Activated CD4-positive, alpha-beta T cell treated with anti-CD3 and anti-CD28 coated beads for 36 hours (primary cell): ENCODE results near the gene GTF2A2. TPM values are rescaled to one million over a fixed set of nuclear protein-coding genes. Genes with fewer than 3 reads are reported as not detected.

Experiments
- ATAC-seq: fragments of 200-7000 bp; cut with Tn5 transposase; one replicate; pipeline ENCODE4 v1.10.0; 2021; ENCODE audit warnings: mild to moderate bottlenecking, moderate library complexity
- CTCF ChIA-PET: fragments of 350-600 bp; sonication (Branson Sonifier 250); formaldehyde crosslinking; loops from one replicate; lab custom pipeline; 2021; ENCODE audit warnings: antibody characterized with exemption; lab: Charles Lee
- POLR2A ChIA-PET: fragments of 350-600 bp; sonication (Branson Sonifier 250); formaldehyde crosslinking; loops from one replicate; lab custom pipeline; 2021; ENCODE audit warnings: antibody characterized with exemption, inconsistent platforms; lab: Charles Lee
- DNase-seq: peaks from one replicate; pipeline ENCODE4 v3.0.0-alpha.2; 2020
- H3K27ac Mint-ChIP-seq: one replicate; pipeline ENCODE4 v1.8.0; 2021; ENCODE audit warnings: mixed read lengths
- H3K27me3 Mint-ChIP-seq: one replicate; pipeline ENCODE4 v1.8.0; 2021; ENCODE audit warnings: mixed read lengths
- H3K36me3 Mint-ChIP-seq: one replicate; pipeline ENCODE4 v1.8.0; 2021; ENCODE audit warnings: low read depth, mixed read lengths
- H3K4me1 Mint-ChIP-seq: one replicate; pipeline ENCODE4 v1.8.0; 2021; ENCODE audit warnings: mixed read lengths
- H3K4me3 Mint-ChIP-seq: one replicate; pipeline ENCODE4 v1.8.0; 2021; ENCODE audit warnings: mild to moderate bottlenecking, moderate library complexity, mixed read lengths
- H3K9me3 Mint-ChIP-seq: one replicate; pipeline ENCODE4 v1.8.0; 2021; ENCODE audit warnings: low read depth, mixed read lengths
- intact Hi-C, 2 experiments: fragments of 100-400 bp; cut with DNase I in 1 of 2; cut with micrococcal nuclease in 1 of 2; formaldehyde crosslinking; loops; one replicate each; pipeline versions ENCODE4 v1.14.2 to v1.15.1; 2022 to 2024; cut with DNase I, micrococcal nuclease
- total RNA-seq, 2 experiments: library from RNA; stranded (reverse); gene quantifications; one replicate each; pipeline ENCODE4 v1.2.3, GENCODE V29; 2021

GTF2A2 gene
- total RNA-seq, 2 experiments from 2014 or later: 167 to 198 TPM

- ChIA-PET POLR2A (interaction anchor here (1.2 kb wide), 1 partner anchor 31 kb away, joined by 6 read pairs; the partner anchor contains the start of gene GTF2A2), CTCF (interaction anchor here (1.2 to 3.5 kb wide), 4 partner anchors 9 to 637 kb away, joined by 4 to 20 read pairs (median 4); no protein-coding TSS in a partner anchor)
- Mint-ChIP-seq H3K27ac (peak within 1 kb of the TSS; percentile 98), H3K9me3 (no peaks in the 10 kb centered on the region), H3K27me3 (no peaks in the 10 kb centered on the region), H3K4me1 (peaks cover 42% of the 10 kb centered on the region), H3K4me3 (peak within 1 kb of the TSS; percentile 80), H3K36me3 (peaks cover 24% of the 10 kb centered on the region)
- intact Hi-C loops: loop anchor here (1.0 to 5.0 kb wide), 10 partner anchors 32 to 893 kb away; partner anchors contain the start of genes GTF2A2 (in 2 of the 2), ICE2 (in 2 of the 2) and SLTM (in 2 of the 2)
- DNase-seq (peak; percentile 99), ATAC-seq (peak; percentile 87)
Measured at GRCh38 chr15:59688782-59689625, 31.7 kb upstream of the GTF2A2 start, which contains the start of gene BNIP2. Gene BNIP2 (minus strand): TSS chr15:59689320. CDS start chr15:59682457, 6,863 bp downstream.

GRCh38 chr15:59688423-59688781 is 31.1 kb upstream of the GTF2A2 start:
- ChIA-PET POLR2A (interaction anchor here (1.2 kb wide), 1 partner anchor 31 kb away, joined by 6 read pairs; the partner anchor contains the start of gene GTF2A2), CTCF (interaction anchor here (0.7 to 1.9 kb wide), 3 partner anchors 8 to 114 kb away, joined by 4 read pairs; partner anchors contain the start of gene GTF2A2)
- Mint-ChIP-seq H3K27ac (peak overlapping the region; percentile 98), H3K9me3 (no peaks in the 10 kb centered on the region), H3K4me1 (peaks cover 44% of the 10 kb centered on the region), H3K36me3 (peaks cover 26% of the 10 kb centered on the region), H3K4me3 (peak overlapping the region; percentile 80), H3K27me3 (no peaks in the 10 kb centered on the region)
- intact Hi-C loops: loop anchor here (1.0 to 5.0 kb wide), 5 partner anchors 98 to 894 kb away; partner anchors contain the start of gene ICE2 (in 1 of the 2)
- ATAC-seq (no peak), DNase-seq (peak; percentile 25)

GRCh38 chr15:59687836-59688235 is 30.5 kb upstream of the GTF2A2 start:
- H3K4me1 Mint-ChIP-seq: peaks cover 49% of the 10 kb centered on the region
- H3K36me3 Mint-ChIP-seq: peaks cover 31% of the 10 kb centered on the region
- CTCF ChIA-PET: interaction anchor here (0.7 to 1.2 kb wide), 4 partner anchors 30 to 705 kb away, joined by 3 to 5 read pairs (median 4); partner anchors contain the start of gene GTF2A2
- DNase-seq (peak; percentile 46), ATAC-seq (peak; percentile 53)
- intact Hi-C loops: loop anchor here (1.0 to 5.0 kb wide), 5 partner anchors 97 to 894 kb away; partner anchors contain the start of gene ICE2 (in 1 of the 2)
- H3K9me3 Mint-ChIP-seq: no peaks in the 10 kb centered on the region
- peak overlapping the region; percentile 80 for H3K4me3 Mint-ChIP-seq
- peak overlapping the region; percentile 98 for H3K27ac Mint-ChIP-seq
- no peaks in the 10 kb centered on the region for H3K27me3 Mint-ChIP-seq
- POLR2A ChIA-PET: interaction anchor here (0.7 to 1.2 kb wide), 2 partner anchors 26 to 30 kb away, joined by 3 to 6 read pairs; partner anchors contain the start of gene GTF2A2

- CTCF ChIA-PET: no interaction called here
Measured at GRCh38 chr15:59686389-59686788, 29.1 kb upstream of the GTF2A2 start.

GRCh38 chr15:59685737-59686297 is 28.5 kb upstream of the GTF2A2 start:
- Mint-ChIP-seq H3K4me3 (peak overlapping the region; percentile 80), H3K4me1 (peaks cover 47% of the 10 kb centered on the region), H3K36me3 (peaks cover 39% of the 10 kb centered on the region), H3K27me3 (no peaks in the 10 kb centered on the region), H3K9me3 (no peaks in the 10 kb centered on the region), H3K27ac (peak overlapping the region; percentile 70)
- POLR2A ChIA-PET: no interaction called here
- DNase-seq (no peak), ATAC-seq (no peak)
- CTCF ChIA-PET: interaction anchor here (1.4 kb wide), 1 partner anchor 28 kb away, joined by 6 read pairs; the partner anchor contains the start of gene GTF2A2
- intact Hi-C loops: loop anchor here (5.0 kb wide), 2 partner anchors 791 to 896 kb away; partner anchors contain the start of gene ICE2 (in 1 of the 2)

More at GRCh38 chr15:59686389-59686788, 29.1 kb upstream of the GTF2A2 start:
- Mint-ChIP-seq H3K9me3 (no peaks in the 10 kb centered on the region), H3K4me3 (peak overlapping the region; percentile 80), H3K27me3 (no peaks in the 10 kb centered on the region), H3K27ac (peak overlapping the region; percentile 70), H3K4me1 (peaks cover 50% of the 10 kb centered on the region), H3K36me3 (peaks cover 37% of the 10 kb centered on the region)
- DNase-seq (no peak), ATAC-seq (no peak)
- POLR2A ChIA-PET: no interaction called here
- intact Hi-C loops: loop anchor here (5.0 kb wide), 2 partner anchors 791 to 896 kb away; partner anchors contain the start of gene ICE2 (in 1 of the 2)

- Mint-ChIP-seq H3K36me3 (peaks cover 49% of the 10 kb centered on the region), H3K27me3 (no peaks in the 10 kb centered on the region), H3K27ac (no peak overlapping the region), H3K4me3 (no peak overlapping the region), H3K9me3 (no peaks in the 10 kb centered on the region), H3K4me1 (peaks cover 32% of the 10 kb centered on the region)
- ChIA-PET POLR2A (interaction anchor here (0.6 kb wide), 1 partner anchor 216 kb away, joined by 7 read pairs; no protein-coding TSS in a partner anchor), CTCF (interaction anchor here (1.1 to 1.5 kb wide), 3 partner anchors 8 to 11 kb away, joined by 4 to 6 read pairs (median 5); partner anchors contain the start of gene BNIP2)
- intact Hi-C loops: no loop called here
- no peak for ATAC-seq
- no peak for DNase-seq
Measured at GRCh38 chr15:59680870-59681269, 23.6 kb upstream of the GTF2A2 start.

GRCh38 chr15:59680346-59680745 is 23.0 kb upstream of the GTF2A2 start:
- DNase-seq (no peak), ATAC-seq (no peak)
- H3K27ac Mint-ChIP-seq: no peak overlapping the region
- intact Hi-C loops: no loop called here
- H3K9me3 Mint-ChIP-seq: no peaks in the 10 kb centered on the region
- H3K36me3 Mint-ChIP-seq: peaks cover 48% of the 10 kb centered on the region
- H3K4me3 Mint-ChIP-seq: no peak overlapping the region
- H3K27me3 Mint-ChIP-seq: no peaks in the 10 kb centered on the region
- H3K4me1 Mint-ChIP-seq: peaks cover 26% of the 10 kb centered on the region
- ChIA-PET POLR2A (no interaction called here), CTCF (interaction anchor here (0.6 to 1.5 kb wide), 4 partner anchors 9 to 148 kb away, joined by 3 to 6 read pairs (median 4); partner anchors contain the start of gene BNIP2)

GRCh38 chr15:59678620-59679019 is 21.3 kb upstream of the GTF2A2 start:
- Mint-ChIP-seq H3K27me3 (no peaks in the 10 kb centered on the region), H3K4me3 (no peak overlapping the region), H3K9me3 (no peaks in the 10 kb centered on the region), H3K27ac (peak overlapping the region; percentile 47), H3K36me3 (peaks cover 52% of the 10 kb centered on the region), H3K4me1 (peaks cover 19% of the 10 kb centered on the region)
- CTCF ChIA-PET: interaction anchor here (0.8 kb wide), 1 partner anchor 13 kb away, joined by 4 read pairs; no protein-coding TSS in a partner anchor
- ATAC-seq (no peak), DNase-seq (no peak)
- POLR2A ChIA-PET: no interaction called here
- intact Hi-C loops: no loop called here

- H3K4me3 Mint-ChIP-seq: no peak overlapping the region
- no peaks in the 10 kb centered on the region for H3K9me3 Mint-ChIP-seq
- ChIA-PET POLR2A (no interaction called here), CTCF (interaction anchor here (0.8 kb wide), 1 partner anchor 13 kb away, joined by 4 read pairs; no protein-coding TSS in a partner anchor)
- no peak for DNase-seq
- intact Hi-C loops: no loop called here
- peak overlapping the region; percentile 47 for H3K27ac Mint-ChIP-seq
- H3K27me3 Mint-ChIP-seq: no peaks in the 10 kb centered on the region
- no peak for ATAC-seq
- peaks cover 50% of the 10 kb centered on the region for H3K36me3 Mint-ChIP-seq
- H3K4me1 Mint-ChIP-seq: peaks cover 17% of the 10 kb centered on the region
Measured at GRCh38 chr15:59678172-59678571, 20.9 kb upstream of the GTF2A2 start.

- ATAC-seq (no peak), DNase-seq (no peak)
- H3K27ac Mint-ChIP-seq: no peak overlapping the region
- CTCF ChIA-PET: no interaction called here
- POLR2A ChIA-PET: no interaction called here
- no peaks in the 10 kb centered on the region for H3K9me3 Mint-ChIP-seq
- intact Hi-C loops: no loop called here
- H3K27me3 Mint-ChIP-seq: no peaks in the 10 kb centered on the region
- H3K4me1 Mint-ChIP-seq: peaks cover 12% of the 10 kb centered on the region
- peaks cover 47% of the 10 kb centered on the region for H3K36me3 Mint-ChIP-seq
- H3K4me3 Mint-ChIP-seq: no peak overlapping the region
Measured at GRCh38 chr15:59676565-59676964, 19.2 kb upstream of the GTF2A2 start.
